Stimulated activated CD4-positive, alpha-beta T cell treated with anti-CD3 and anti-CD28 coated beads, Interleukin-4, amount 100 ng/mL, for 48 hours (primary cell): Measurements from ENCODE around the gene MAP2K5.

ENCODE experiments used
- DNase-seq, 2 donors: peaks; one replicate each; pipeline ENCODE4 v3.0.0-alpha.2; 2020; ENCODE audit warnings: low read depth in 2 of 2

The MAP2K5 gene

GRCh38 chr15:67559576-67559975, 17.1 kb downstream of the MAP2K5 start:
- no peak for DNase-seq

DNA sequence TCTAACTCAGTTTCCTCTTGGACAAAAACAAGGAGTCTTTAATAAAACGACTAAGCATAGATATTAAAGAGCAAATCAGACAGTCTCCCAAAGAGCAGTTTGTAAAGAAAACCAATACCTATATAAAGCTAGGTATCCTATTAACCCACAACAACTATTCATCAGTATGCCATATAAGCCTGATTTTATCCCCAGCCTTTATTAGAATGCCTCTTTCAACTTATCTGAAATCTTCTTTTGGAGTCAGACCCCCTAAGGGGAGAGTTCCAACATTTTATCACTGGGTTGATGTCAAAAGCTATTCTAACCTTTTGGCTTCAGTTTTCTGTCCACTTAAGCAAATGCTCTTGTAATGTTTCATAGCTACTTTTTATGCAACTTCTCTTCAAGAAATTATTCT, 17.8 kb downstream of the MAP2K5 start:
- DNase-seq, result no peak

GRCh38 chr15:67563092-67563491, 20.6 kb downstream of the MAP2K5 start:
- no peak for DNase-seq

DNA sequence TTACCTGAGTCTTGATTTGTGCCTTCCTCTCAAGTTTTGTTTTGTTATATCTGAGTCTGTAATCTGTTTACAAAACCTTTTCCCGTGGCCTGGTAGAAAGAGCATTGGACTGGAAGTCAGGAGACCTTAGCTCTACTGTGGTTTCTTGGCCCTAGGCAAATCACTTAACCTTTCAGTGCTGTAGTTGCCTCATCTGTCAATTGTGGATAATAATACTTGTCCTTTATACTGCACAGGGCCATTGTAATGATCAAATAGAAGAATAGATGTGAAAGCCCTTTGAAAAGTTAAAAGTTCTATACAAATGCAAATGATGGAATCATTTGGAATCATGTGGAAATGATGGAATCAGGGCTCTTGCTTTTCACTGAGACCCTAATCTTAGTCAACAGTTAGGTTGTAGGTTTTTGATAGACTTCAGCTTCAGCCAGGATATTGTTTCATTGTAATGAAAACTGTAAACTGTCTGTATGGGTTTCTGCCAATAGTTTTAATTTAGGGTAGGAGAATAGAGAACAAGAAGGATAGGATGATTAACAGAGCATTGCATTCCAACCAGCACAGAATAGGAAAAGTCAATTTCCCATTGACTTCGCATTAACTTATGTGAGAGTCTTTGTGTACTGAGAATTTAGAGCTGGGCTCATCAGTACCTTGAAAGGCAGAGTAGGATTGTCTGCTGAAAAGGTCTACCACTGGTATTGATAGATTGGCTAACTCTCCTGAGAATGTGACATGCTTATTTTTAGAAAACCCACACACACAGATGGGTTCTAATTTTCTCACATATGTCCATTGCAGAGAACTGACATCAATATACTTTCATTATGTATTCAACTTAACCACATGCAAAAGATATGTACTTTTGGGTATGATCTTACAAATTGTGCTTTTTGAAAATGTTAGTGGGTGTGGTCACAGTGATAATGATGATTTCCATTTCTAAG, 21.8 kb downstream of the MAP2K5 start:
- DNase-seq, result no peak

DNA sequence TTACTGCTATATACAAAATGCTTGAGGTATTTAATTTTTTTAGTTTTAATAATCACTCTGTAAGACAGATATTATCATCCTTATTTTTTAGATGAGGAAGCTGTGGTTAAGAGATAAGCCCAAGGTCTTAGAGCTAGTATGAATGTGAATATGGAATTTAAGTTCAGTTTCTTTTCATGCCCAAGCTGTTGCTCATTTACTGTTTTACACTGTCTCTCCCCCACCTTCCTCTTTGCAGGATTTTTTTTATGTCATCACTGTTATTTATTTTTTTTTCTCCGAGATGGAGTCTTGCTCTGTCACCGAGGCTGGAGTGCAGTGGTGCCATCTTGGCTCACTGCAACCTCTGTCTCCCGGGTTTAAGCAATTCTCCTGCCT, 22.5 kb downstream of the MAP2K5 start:
- no peak for DNase-seq

GRCh38 chr15:67569668-67570067, 27.2 kb downstream of the MAP2K5 start:
- no peak for DNase-seq

GRCh38 chr15:67570875-67571647, 28.6 kb downstream of the MAP2K5 start:
- no peak for DNase-seq

- DNase-seq, result no peak
Measured at GRCh38 chr15:67571648-67572415, 29.3 kb downstream of the MAP2K5 start.

DNA sequence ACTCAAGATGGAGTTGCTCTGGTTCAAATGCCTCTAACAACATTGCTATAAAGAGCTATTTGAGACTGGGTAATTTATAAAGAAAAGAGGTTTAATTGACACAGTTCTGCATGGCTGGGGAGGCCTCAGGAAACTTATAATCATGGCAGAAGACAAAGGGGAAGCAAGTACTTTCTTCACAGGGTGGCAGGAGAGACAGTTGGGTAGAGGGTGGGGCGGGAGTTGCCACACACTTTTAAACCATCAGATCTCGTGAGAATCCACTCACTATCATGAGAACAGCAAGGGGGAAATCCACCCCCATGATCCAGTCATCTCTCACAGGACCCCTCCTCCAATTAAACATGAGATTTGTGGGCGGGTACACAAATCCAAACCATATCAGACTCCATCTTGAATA, 30.7 kb downstream of the MAP2K5 start:
- DNase-seq, result no peak

- no peak for DNase-seq
Measured at GRCh38 chr15:67575039-67575502, 32.6 kb downstream of the MAP2K5 start.

- DNase-seq, result no peak
Measured at GRCh38 chr15:67578020-67578600, 35.6 kb downstream of the MAP2K5 start.

DNA sequence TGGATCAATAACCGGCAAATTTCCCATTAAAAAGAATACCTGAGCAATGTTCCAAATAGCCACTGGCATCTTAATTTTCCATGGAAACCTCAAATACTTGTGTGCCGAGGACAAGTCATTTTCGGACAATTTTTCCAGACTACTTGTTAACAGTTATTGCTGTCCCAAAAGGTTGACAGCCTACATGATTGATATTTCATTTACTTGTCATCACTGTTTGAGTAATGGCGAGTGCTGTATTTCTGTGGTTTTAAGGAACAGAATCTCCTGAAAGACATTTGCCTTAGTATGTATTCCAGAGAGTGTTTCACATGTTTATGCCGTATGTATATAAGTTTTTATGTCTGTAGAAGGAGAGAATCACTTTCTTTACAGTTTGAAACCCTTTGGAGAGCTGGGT, 36.7 kb downstream of the MAP2K5 start:
- no peak for DNase-seq

DNA sequence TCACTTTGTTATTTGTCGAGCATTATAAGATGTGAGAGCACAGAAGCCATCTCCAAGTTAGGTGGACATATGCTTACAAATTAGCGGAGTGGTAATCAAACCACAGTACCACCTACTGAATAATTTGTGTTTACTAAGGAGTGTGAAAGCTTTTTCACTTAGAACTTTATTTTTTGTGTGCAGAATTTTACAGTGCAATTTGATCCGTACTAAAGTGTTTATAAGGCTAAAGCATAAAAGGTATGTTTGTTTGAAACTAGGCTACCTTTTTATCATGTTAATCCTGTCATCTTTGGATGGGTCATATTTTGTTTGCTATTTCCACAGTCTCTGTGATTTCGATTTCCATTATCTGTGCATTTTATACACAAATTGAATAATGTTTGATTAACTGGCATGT, 37.5 kb downstream of the MAP2K5 start:
- DNase-seq, result no peak

DNA sequence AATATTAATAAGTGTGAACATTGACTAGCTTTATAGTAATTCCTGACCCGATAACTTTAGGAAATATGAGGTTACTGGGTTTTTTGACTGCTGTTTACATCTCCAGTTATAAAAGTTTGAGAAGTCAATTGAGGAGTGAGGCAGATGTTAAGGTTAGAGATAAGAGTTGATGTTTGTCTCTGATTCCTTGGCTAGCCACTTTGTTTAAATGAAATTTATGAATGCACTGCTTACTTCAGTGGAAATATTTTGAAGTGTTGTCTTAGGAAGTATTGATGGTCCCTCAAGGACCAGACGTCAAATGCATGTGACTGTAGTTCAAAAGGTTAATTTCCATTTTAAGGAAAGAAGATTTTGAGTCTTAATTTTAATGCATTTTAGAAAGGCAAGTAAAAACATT, 41.7 kb downstream of the MAP2K5 start:
- DNase-seq, result no peak

DNA sequence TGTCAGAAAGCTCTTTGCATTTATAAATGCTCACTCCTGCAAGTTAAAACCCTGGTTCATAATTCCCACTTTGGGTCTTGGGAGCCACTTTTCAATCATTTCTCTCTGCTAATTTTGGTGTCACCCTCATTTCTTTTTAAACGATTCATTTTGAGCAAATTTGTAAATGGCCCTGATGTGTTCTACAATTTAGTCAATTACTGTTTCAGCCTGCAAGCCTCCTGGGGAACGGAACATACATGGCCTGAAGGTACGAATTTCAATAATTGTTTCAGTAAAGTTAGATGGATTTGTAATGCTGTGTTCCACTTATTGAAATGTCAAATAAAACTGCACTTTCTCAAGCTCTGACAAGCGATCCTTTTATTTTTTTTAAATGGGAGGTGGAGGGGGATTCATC, 43.2 kb downstream of the MAP2K5 start:
- no peak for DNase-seq

- DNase-seq, result no peak
Measured at GRCh38 chr15:67587331-67587730, 44.8 kb downstream of the MAP2K5 start.

- no peak for DNase-seq
Measured at GRCh38 chr15:67587754-67588153, 45.3 kb downstream of the MAP2K5 start.

GRCh38 chr15:67590191-67590590, 47.7 kb downstream of the MAP2K5 start:
- DNase-seq, result no peak

GRCh38 chr15:67592245-67592644, 49.7 kb downstream of the MAP2K5 start:
- no peak for DNase-seq

DNA sequence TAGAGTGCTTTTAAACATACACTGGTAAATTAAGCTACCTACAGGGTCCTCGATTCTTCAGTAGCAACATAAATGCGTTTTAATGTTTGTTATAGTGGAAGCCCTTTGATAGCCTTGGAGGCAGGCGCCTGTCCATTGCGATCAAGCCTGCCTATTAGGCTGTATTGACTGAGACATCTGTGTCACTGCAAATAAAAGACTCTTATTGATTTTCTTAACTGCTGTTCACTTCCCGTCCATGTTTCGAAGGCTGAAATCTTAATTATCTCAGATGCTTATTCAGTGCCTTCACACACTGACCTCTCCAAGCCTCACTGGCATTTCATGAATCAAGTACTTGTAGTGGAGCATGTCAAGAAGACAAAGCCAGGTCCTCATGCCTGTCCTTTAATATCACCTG, 51.1 kb downstream of the MAP2K5 start:
- no peak for DNase-seq

DNA sequence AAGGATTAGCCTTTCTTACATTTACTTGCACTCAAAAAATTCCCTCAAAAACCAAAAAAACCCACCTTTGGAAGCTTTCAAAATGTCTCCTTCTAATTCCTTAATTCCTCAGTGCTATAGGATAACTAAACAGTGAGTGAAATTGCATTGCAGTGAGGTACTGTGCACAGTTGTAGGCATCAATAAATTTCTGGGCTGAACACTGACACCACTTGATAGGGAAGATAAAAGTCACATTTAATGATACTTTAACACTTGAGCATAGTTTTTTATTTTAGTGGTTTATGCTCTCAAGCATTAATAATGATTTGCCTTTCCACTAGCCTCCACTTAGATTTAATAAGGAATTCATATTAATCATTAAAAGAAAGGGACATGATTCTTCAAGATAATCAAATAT, 52.3 kb downstream of the MAP2K5 start:
- DNase-seq, result no peak

DNA sequence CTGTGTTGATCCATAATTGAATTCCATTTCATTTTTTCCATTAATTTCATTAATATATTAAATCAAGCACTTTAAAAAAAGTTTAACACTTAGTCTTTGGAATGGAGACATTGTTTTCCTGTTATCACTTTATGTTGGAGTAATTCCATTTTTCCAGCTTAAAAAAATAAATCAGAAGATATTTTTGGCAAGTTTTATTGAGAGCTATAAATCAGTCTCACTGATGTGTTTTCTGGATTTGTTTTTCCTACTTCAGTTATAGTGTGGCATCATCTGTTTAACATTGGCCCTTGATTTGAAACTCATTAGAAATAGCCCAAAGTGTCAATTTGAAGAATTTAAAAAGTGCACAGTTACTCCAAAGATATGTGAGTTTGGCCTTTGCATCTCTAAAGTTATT, 53.1 kb downstream of the MAP2K5 start:
- no peak for DNase-seq
